NCI-H1436 treated with DMSO at 0.1 percent for 48 hours (cell line): ENCODE data around the gene ITGA5.
A peak's percentile ranks its signal among the peaks of the same experiment; 100 is the strongest.
"Not testable (repeated sequence)": the region's sequence is repeated elsewhere in the genome, so short reads cannot be mapped to it uniquely, and the experiment has no call there.

Experiments
- DNase-seq: peaks from one replicate; lab custom pipeline; 2025; lab: John Stamatoyannopoulos, UW

ITGA5 gene

GRCh38 chr12:54371328-54372112, 47.5 kb downstream of the ITGA5 start:
- no peak for DNase-seq

- DNase-seq, result no peak
Measured at GRCh38 chr12:54370171-54370730, 48.8 kb downstream of the ITGA5 start.

- DNase-seq, result no peak
Measured at GRCh38 chr12:54369597-54370131, 49.4 kb downstream of the ITGA5 start.

- no peak for DNase-seq
Measured at GRCh38 chr12:54368709-54369596, 50.1 kb downstream of the ITGA5 start.

- no peak for DNase-seq
Measured at GRCh38 chr12:54368025-54368708, 50.9 kb downstream of the ITGA5 start.

- DNase-seq, result no peak
Measured at GRCh38 chr12:54364413-54364812, 54.7 kb downstream of the ITGA5 start, which contains the start of gene GPR84. TSS of gene GPR84 (minus strand) at chr12:54364486. CDS start at chr12:54363851, 635 bp downstream.

- DNase-seq, result no peak
Measured at GRCh38 chr12:54363618-54364017, 55.4 kb downstream of the ITGA5 start.

GRCh38 chr12:54363047-54363446, 56.0 kb downstream of the ITGA5 start:
- DNase-seq, result no peak

GRCh38 chr12:54360717-54361456, 58.2 kb downstream of the ITGA5 start:
- peak; percentile 41 for DNase-seq

- no peak for DNase-seq
Measured at GRCh38 chr12:54359762-54360351, 59.2 kb downstream of the ITGA5 start.

GRCh38 chr12:54358945-54359761, 59.9 kb downstream of the ITGA5 start:
- peak; percentile 98 for DNase-seq

- DNase-seq, result peak; percentile 46
Measured at GRCh38 chr12:54358191-54358944, 60.7 kb downstream of the ITGA5 start.

- no peak for DNase-seq
Measured at GRCh38 chr12:54357506-54358190, 61.4 kb downstream of the ITGA5 start.

GRCh38 chr12:54356951-54357356, 62.1 kb downstream of the ITGA5 start:
- DNase-seq, result no peak

GRCh38 chr12:54356228-54356627, 62.8 kb downstream of the ITGA5 start:
- DNase-seq, result no peak

- no peak for DNase-seq
Measured at GRCh38 chr12:54355104-54355815, 63.8 kb downstream of the ITGA5 start.

GRCh38 chr12:54354271-54354670, 64.8 kb downstream of the ITGA5 start:
- DNase-seq, result not testable (repeated sequence)
